Breast epithelium (tissue), 3 donors: ENCODE data around the gene NMRK1.

ENCODE experiments used
- CTCF ChIP-seq, 3 donors: fragments of 450-650 bp; IDR thresholded peaks; one replicate each; pipeline ENCODE4 v1.5.1; 2016 to 2017; ENCODE audit warnings: antibody characterized with exemption in 3 of 3, mild to moderate bottlenecking in 3 of 3, moderate library complexity in 3 of 3
- POLR2A ChIP-seq: fragments of 450-650 bp; IDR thresholded peaks from one replicate; pipeline ENCODE4 v1.6.1; 2016; ENCODE audit warnings: antibody characterized with exemption, mild to moderate bottlenecking, moderate library complexity
- POLR2AphosphoS5 ChIP-seq, 3 donors: sonication (generic); formaldehyde crosslinking; IDR thresholded peaks; one replicate each; pipeline ENCODE4 v1.6.1; 2017; ENCODE audit warnings: antibody characterized with exemption in 3 of 3

- no peak for TF ChIP-seq CTCF (IDR thresholded peaks at IDR 0.05)
- no peak for TF ChIP-seq POLR2A
- no peak for TF ChIP-seq POLR2AphosphoS5 (IDR thresholded peaks at IDR 0.05)
Observed at GRCh38 chr9:75112789-75113188, 24.8 kb upstream of the NMRK1 start.
